NT2/D1 (cell line): ENCODE results near the gene TLK2.
"Not testable (repeated sequence)": the region's sequence is repeated elsewhere in the genome, so short reads cannot be mapped to it uniquely, and the experiment has no call there.

ENCODE experiments used
- SUZ12 ChIP-seq: IDR thresholded peaks from 2 replicates; pipeline ENCODE4 v1.6.1; 2011; ENCODE audit not compliant: insufficient read length, insufficient read depth; ENCODE audit errors: extremely low read depth
- YY1 ChIP-seq: IDR thresholded peaks from 2 replicates; pipeline ENCODE4 v1.6.1; 2011; ENCODE audit not compliant: insufficient read length, insufficient read depth
- ZNF274 ChIP-seq: IDR thresholded peaks from 2 replicates; pipeline ENCODE4 v1.6.1; 2011; ENCODE audit warnings: mild to moderate bottlenecking, low read depth, low read length

DNA sequence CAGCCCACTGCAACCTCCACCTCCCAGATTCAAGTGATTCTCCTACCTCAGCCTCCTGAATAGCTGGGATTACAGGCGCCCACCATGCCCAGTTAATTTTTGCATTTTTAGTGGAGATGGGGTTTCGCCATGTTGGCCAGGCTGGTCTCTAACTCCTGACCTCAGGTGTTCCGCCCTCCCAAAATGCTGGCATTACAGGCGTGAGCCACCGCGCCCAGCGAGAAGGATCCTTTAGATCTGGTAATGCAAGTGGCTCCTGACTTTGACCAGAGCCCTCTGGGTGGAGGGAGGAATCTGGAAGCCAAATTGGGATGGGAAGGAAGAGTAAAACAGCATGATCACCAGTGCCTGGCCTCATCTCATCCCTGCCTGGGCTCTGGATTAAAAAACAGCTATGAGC is 13.4 kb upstream of the TLK2 start:
- TF ChIP-seq ZNF274, SUZ12, YY1: not testable (repeated sequence)
